HEK293 (cell line): ENCODE results near the gene OR1F1.
"Not testable (repeated sequence)": the region's sequence is repeated elsewhere in the genome, so short reads cannot be mapped to it uniquely, and the experiment has no call there.

Experiments
- CTCF ChIA-PET: fragments of 350-600 bp; formaldehyde crosslinking; extraction: SDS; loops from one replicate; lab custom pipeline; 2021; ENCODE audit warnings: antibody characterized with exemption; lab: Yijun Ruan, JAX
- POLR2A ChIA-PET: fragments of 300-600 bp; formaldehyde crosslinking; extraction: SDS; loops from one replicate; lab custom pipeline; 2020; ENCODE audit warnings: antibody characterized with exemption, inconsistent platforms; lab: Yijun Ruan, JAX
- H3K27ac ChIP-seq: fragments of 200-500 bp; sonication (Bioruptor generic); 2 replicates; pipeline ENCODE4 v1.5.1; 2014; ENCODE audit warnings: low read depth, low read length, control low read depth, inconsistent platforms; ENCODE audit errors: extremely low read depth
- H3K36me3 ChIP-seq, 2 experiments: fragments of 200-500 bp in 1 of 2; sonication (Bioruptor generic) in 1 of 2; 1 replicate in 1 of 2; 2 replicates in 1 of 2; pipeline ENCODE4 v1.5.1; 2014 to 2017; ENCODE audit warnings: inconsistent platforms in 2 of 2, low read length in 2 of 2; ENCODE audit not compliant: control insufficient read depth in 2 of 2, insufficient read depth in 1 of 2
- H3K4me1 ChIP-seq: fragments of 200-500 bp; sonication (Bioruptor generic); 2 replicates; pipeline ENCODE4 v1.5.1; 2014; ENCODE audit warnings: mild to moderate bottlenecking, low read length, inconsistent platforms; ENCODE audit not compliant: control insufficient read depth, insufficient read depth
- H3K4me3 ChIP-seq: 2 replicates; pipeline ENCODE4 v1.5.1; 2011; ENCODE audit warnings: low read depth, mild to moderate bottlenecking, control low read depth, low read length, moderate library complexity
- H3K9me3 ChIP-seq: fragments of 200-500 bp; sonication (Bioruptor generic); 2 replicates; pipeline ENCODE4 v1.5.1; 2014; ENCODE audit warnings: low read depth, low read length, inconsistent platforms; ENCODE audit not compliant: control insufficient read depth, insufficient read depth
- EGR2 ChIP-seq: fragments of 450-650 bp; formaldehyde crosslinking; IDR thresholded peaks from 2 replicates; pipeline ENCODE4 v1.5.1; 2016; ENCODE audit warnings: low read depth, missing biosample characterization, missing genetic modification characterization
- PRDM4 ChIP-seq: fragments of 450-650 bp; formaldehyde crosslinking; IDR thresholded peaks from 2 replicates; pipeline ENCODE4 v1.5.1; 2017; ENCODE audit warnings: missing biosample characterization, missing genetic modification characterization
- SCRT2 ChIP-seq: fragments of 450-650 bp; formaldehyde crosslinking; IDR thresholded peaks from 2 replicates; pipeline ENCODE4 v1.5.1; 2016; ENCODE audit warnings: missing biosample characterization, missing genetic modification characterization
- SP3 ChIP-seq: fragments of 450-650 bp; formaldehyde crosslinking; IDR thresholded peaks from 2 replicates; pipeline ENCODE4 v1.5.1; 2016; ENCODE audit warnings: missing biosample characterization, missing genetic modification characterization
- TRIM28 ChIP-seq: IDR thresholded peaks from 2 replicates; pipeline ENCODE4 v1.6.1; 2011; ENCODE audit warnings: low read length, control low read depth, borderline replicate concordance
- ZBTB21 ChIP-seq: fragments of 450-650 bp; formaldehyde crosslinking; IDR thresholded peaks from 2 replicates; pipeline ENCODE4 v1.5.1; 2017; ENCODE audit warnings: missing biosample characterization, missing genetic modification characterization
- ZFP69B ChIP-seq: fragments of 450-650 bp; formaldehyde crosslinking; IDR thresholded peaks from 2 replicates; pipeline ENCODE4 v1.5.1; 2016; ENCODE audit warnings: missing biosample characterization, missing genetic modification characterization
- ZIC2 ChIP-seq: fragments of 450-650 bp; formaldehyde crosslinking; IDR thresholded peaks from 2 replicates; pipeline ENCODE4 v1.5.1; 2016; ENCODE audit warnings: missing biosample characterization, missing genetic modification characterization
- ZNF112 ChIP-seq: fragments of 450-650 bp; formaldehyde crosslinking; IDR thresholded peaks from 2 replicates; pipeline ENCODE4 v1.5.0; 2017; ENCODE audit warnings: missing biosample characterization, missing genetic modification characterization
- ZNF2 ChIP-seq: fragments of 450-650 bp; formaldehyde crosslinking; IDR thresholded peaks from 2 replicates; pipeline ENCODE4 v1.5.1; 2016; ENCODE audit warnings: missing biosample characterization, missing genetic modification characterization
- ZNF280D ChIP-seq: fragments of 450-650 bp; formaldehyde crosslinking; IDR thresholded peaks from 2 replicates; pipeline ENCODE4 v1.5.1; 2016; ENCODE audit warnings: missing biosample characterization, missing genetic modification characterization
- ZNF423 ChIP-seq: fragments of 450-650 bp; formaldehyde crosslinking; IDR thresholded peaks from 2 replicates; pipeline ENCODE4 v1.5.1; 2016; ENCODE audit warnings: missing biosample characterization, missing genetic modification characterization
- ZNF660 ChIP-seq: fragments of 450-650 bp; IDR thresholded peaks from 2 replicates; pipeline ENCODE4 v1.5.1; 2018; ENCODE audit warnings: missing biosample characterization, mild to moderate bottlenecking, missing genetic modification characterization
- ZNF747 ChIP-seq: fragments of 450-650 bp; formaldehyde crosslinking; IDR thresholded peaks from 2 replicates; pipeline ENCODE4 v1.5.1; 2016; ENCODE audit warnings: missing biosample characterization, missing genetic modification characterization
- ZNF785 ChIP-seq: fragments of 450-650 bp; formaldehyde crosslinking; IDR thresholded peaks from 2 replicates; pipeline ENCODE4 v1.5.1; 2016; ENCODE audit warnings: missing biosample characterization, missing genetic modification characterization
- ZNF791 ChIP-seq: fragments of 450-650 bp; formaldehyde crosslinking; IDR thresholded peaks from 2 replicates; pipeline ENCODE4 v1.5.1; 2016; ENCODE audit warnings: missing biosample characterization, missing genetic modification characterization
- ZSCAN30 ChIP-seq: fragments of 450-650 bp; IDR thresholded peaks from 2 replicates; pipeline ENCODE4 v1.5.1; 2018; ENCODE audit warnings: missing biosample characterization, mild to moderate bottlenecking, missing genetic modification characterization, moderate library complexity
- TF ChIP-seq, protein P1 (sequence below): fragments of 450-650 bp; formaldehyde crosslinking; IDR thresholded peaks from 2 replicates; pipeline ENCODE4 v1.5.1; 2016; ENCODE audit warnings: missing biosample characterization, missing genetic modification characterization

OR1F1 gene

DNA sequence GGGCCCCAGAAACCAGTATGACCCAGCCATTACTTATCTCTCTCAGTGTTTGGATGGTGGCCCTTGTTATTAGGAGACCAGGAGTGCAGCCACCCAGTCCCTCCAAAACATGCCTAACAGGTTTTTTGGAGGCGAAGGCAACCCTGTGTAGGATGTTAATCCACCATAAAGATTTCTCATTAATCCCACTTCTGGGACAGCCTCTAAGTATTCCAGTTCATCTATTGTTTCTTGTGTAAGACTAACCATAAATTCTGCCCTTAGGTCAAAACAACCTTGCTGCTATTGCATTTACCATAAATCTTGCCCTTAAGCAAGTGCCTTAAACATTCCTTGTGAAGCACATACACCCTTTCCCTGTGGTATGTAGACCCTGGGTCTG is 21.5 kb upstream of the OR1F1 start:
- POLR2A ChIA-PET = interaction anchor here (0.6 kb wide), 1 partner anchor 92 kb away, joined by 4 read pairs; no protein-coding TSS in a partner anchor
- no peak overlapping the region for H3K4me3 ChIP-seq
- CTCF ChIA-PET = interaction anchor here (0.6 to 2.4 kb wide), 8 partner anchors 8 to 252 kb away, joined by 3 to 10 read pairs (median 3); no protein-coding TSS in a partner anchor

GRCh38 chr16:3168729-3169128 is 19.3 kb upstream of the OR1F1 start:
- CTCF ChIA-PET = interaction anchor here (0.6 to 2.1 kb wide), 6 partner anchors 10 to 515 kb away, joined by 4 to 7 read pairs (median 5); no protein-coding TSS in a partner anchor
- not testable (repeated sequence) for H3K4me3 ChIP-seq, H3K4me1 ChIP-seq, H3K36me3 ChIP-seq, H3K9me3 ChIP-seq, H3K27ac ChIP-seq
- POLR2A ChIA-PET = interaction anchor here (1.2 to 2.1 kb wide), 2 partner anchors 10 to 12 kb away, joined by 3 to 6 read pairs; no protein-coding TSS in a partner anchor

More for the DNA sequence above, 21.5 kb upstream of the OR1F1 start:
- Histone ChIP-seq H3K4me1 (no peaks in the 10 kb centered on the region; the same call in 1 of the 2 replicates), H3K27ac (no peak overlapping the region), H3K9me3 (no peaks in the 10 kb centered on the region), H3K36me3 (no peaks in the 10 kb centered on the region)
- TF ChIP-seq ZFP69B (tag by site-specific recombination) (no peak), TRIM28 (no peak), ZNF2 (no peak), ZNF791 (tag by site-specific recombination) (no peak), ZNF112 (tag by site-specific recombination) (no peak), ZBTB21 (tag by site-specific recombination) (no peak), ZIC2 (tag by site-specific recombination) (no peak), ZSCAN30 (tag by site-specific recombination) (no peak), ZNF747 (no peak), ZNF660 (tag by site-specific recombination) (no peak), ZNF785 (tag by site-specific recombination) (no peak), SCRT2 (tag by site-specific recombination) (no peak), PRDM4 (tag by site-specific recombination) (no peak), EGR2 (tag by site-specific recombination) (no peak), ZNF423 (no peak), ZNF280D (tag by site-specific recombination) (no peak), SP3 (tag by site-specific recombination) (no peak)
- TF ChIP-seq, protein P1, sequence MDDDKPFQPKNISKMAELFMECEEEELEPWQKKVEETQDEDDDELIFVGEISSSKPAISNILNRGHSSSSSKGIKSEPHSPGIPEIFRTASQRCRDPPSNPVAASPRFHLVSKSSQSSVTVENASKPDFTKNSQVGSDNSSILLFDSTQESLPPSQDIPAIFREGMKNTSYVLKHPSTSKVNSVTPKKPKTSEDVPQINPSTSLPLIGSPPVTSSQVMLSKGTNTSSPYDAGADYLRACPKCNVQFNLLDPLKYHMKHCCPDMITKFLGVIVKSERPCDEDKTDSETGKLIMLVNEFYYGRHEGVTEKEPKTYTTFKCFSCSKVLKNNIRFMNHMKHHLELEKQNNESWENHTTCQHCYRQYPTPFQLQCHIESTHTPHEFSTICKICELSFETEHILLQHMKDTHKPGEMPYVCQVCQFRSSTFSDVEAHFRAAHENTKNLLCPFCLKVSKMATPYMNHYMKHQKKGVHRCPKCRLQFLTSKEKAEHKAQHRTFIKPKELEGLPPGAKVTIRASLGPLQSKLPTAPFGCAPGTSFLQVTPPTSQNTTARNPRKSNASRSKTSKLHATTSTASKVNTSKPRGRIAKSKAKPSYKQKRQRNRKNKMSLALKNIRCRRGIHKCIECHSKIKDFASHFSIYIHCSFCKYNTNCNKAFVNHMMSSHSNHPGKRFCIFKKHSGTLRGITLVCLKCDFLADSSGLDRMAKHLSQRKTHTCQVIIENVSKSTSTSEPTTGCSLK (tag by site-specific recombination) = no peak
